GM18909 (cell line): ENCODE data around the gene VIPAS39.

ENCODE experiments used
- ATAC-seq: cut with Tn5 transposase; IDR thresholded peaks from one replicate; pipeline ENCODE4 v1.9.1; 2021; ENCODE audit warnings: mild to moderate bottlenecking; ENCODE audit not compliant: unreplicated experiment, poor library complexity

The VIPAS39 gene

GRCh38 chr14:77457522-77458248 is at the start of gene VIPAS39, which contains the start of gene AHSA1:
VIPAS39 (minus strand) TSS chr14:77457601; CDS start chr14:77454102, 3,499 bp downstream.
AHSA1 (plus strand) TSS chr14:77458093; CDS start chr14:77458190, 97 bp downstream.
- ATAC-seq, result peak; percentile 92

GRCh38 chr14:77505031-77505430 is 47.6 kb upstream of the VIPAS39 start:
- ATAC-seq, result no peak

- ATAC-seq, result no peak
These were observed 45.7 kb upstream of the VIPAS39 start for GRCh38 chr14:77503138-77503537.

- ATAC-seq, result no peak
These were observed 44.8 kb upstream of the VIPAS39 start for GRCh38 chr14:77502109-77502782.

GRCh38 chr14:77498984-77499527 is 41.7 kb upstream of the VIPAS39 start:
- peak; percentile 38 for ATAC-seq

GRCh38 chr14:77498120-77498979 is 40.9 kb upstream of the VIPAS39 start, which contains the start of gene ISM2:
ISM2 (minus strand) TSS chr14:77498816; CDS start chr14:77498793, 23 bp downstream.
- ATAC-seq, result peak; percentile 59

GRCh38 chr14:77495334-77495733 is 37.9 kb upstream of the VIPAS39 start:
- ATAC-seq, result no peak

- no peak for ATAC-seq
These were observed 33.7 kb upstream of the VIPAS39 start for GRCh38 chr14:77491056-77491455.

GRCh38 chr14:77490347-77490986 is 33.1 kb upstream of the VIPAS39 start:
- no peak for ATAC-seq

GRCh38 chr14:77489041-77489440 is 31.6 kb upstream of the VIPAS39 start:
- ATAC-seq, result no peak

GRCh38 chr14:77488558-77488957 is 31.2 kb upstream of the VIPAS39 start:
- ATAC-seq, result no peak

- no peak for ATAC-seq
These were observed 28.7 kb upstream of the VIPAS39 start for GRCh38 chr14:77485901-77486678.

GRCh38 chr14:77485256-77485655 is 27.9 kb upstream of the VIPAS39 start:
- ATAC-seq, result no peak

- ATAC-seq, result no peak
These were observed 25.0 kb upstream of the VIPAS39 start for GRCh38 chr14:77482422-77482821.

- ATAC-seq, result peak; percentile 94
These were observed 21.4 kb upstream of the VIPAS39 start for GRCh38 chr14:77478796-77479195.

- ATAC-seq, result no peak
These were observed 20.6 kb upstream of the VIPAS39 start for GRCh38 chr14:77478029-77478428.

- no peak for ATAC-seq
These were observed 18.2 kb upstream of the VIPAS39 start for GRCh38 chr14:77475432-77476115.

- no peak for ATAC-seq
These were observed 17.2 kb upstream of the VIPAS39 start for GRCh38 chr14:77474479-77475177.
